CD4-positive, alpha-beta T cell treated with Interleukin-1 beta for 1 hour (primary cell): ENCODE results near the gene NETO1.

ENCODE experiments used
- DNase-seq, 2 donors: peaks; one replicate each; pipeline ENCODE4 v3.0.0-alpha.2; 2020 to 2022

NETO1 gene

GRCh38 chr18:72867746-72868584, at the start of gene NETO1:
NETO1 (minus strand) TSS chr18:72867987; CDS start chr18:72867291, 696 bp downstream.
- no peak for DNase-seq

- DNase-seq: no peak
These were observed 42.3 kb upstream of the NETO1 start for GRCh38 chr18:72910045-72910444.

- DNase-seq: no peak
These were observed 40.4 kb upstream of the NETO1 start for GRCh38 chr18:72908181-72908580.

- DNase-seq: no peak
These were observed 35.2 kb upstream of the NETO1 start for GRCh38 chr18:72903033-72903432.

- DNase-seq: no peak
These were observed 31.6 kb upstream of the NETO1 start for GRCh38 chr18:72899338-72899737.

GRCh38 chr18:72898870-72899269, 31.1 kb upstream of the NETO1 start:
- DNase-seq: no peak

GRCh38 chr18:72895548-72895947, 27.8 kb upstream of the NETO1 start:
- no peak for DNase-seq

- no peak for DNase-seq
These were observed 10.8 kb upstream of the NETO1 start for GRCh38 chr18:72878561-72878960.

- DNase-seq: no peak
These were observed 10.4 kb upstream of the NETO1 start for GRCh38 chr18:72878143-72878542.

GRCh38 chr18:72871091-72871490, 3.3 kb upstream of the NETO1 start:
- no peak for DNase-seq

- peak in 1 of 2 donors; percentile 36 for DNase-seq
These were observed 1.7 kb upstream of the NETO1 start for GRCh38 chr18:72869226-72870185.

- DNase-seq: no peak
These were observed 918 bp upstream of the NETO1 start for GRCh38 chr18:72868585-72869225.

GRCh38 chr18:72866901-72867745, 664 bp downstream of the NETO1 start:
- DNase-seq: no peak

- DNase-seq: no peak
These were observed 1.3 kb downstream of the NETO1 start for GRCh38 chr18:72866442-72866900.

- no peak for DNase-seq
These were observed 4.0 kb downstream of the NETO1 start for GRCh38 chr18:72863754-72864153.

GRCh38 chr18:72859088-72859487, 8.7 kb downstream of the NETO1 start:
- no peak for DNase-seq

GRCh38 chr18:72849671-72850070, 18.1 kb downstream of the NETO1 start:
- DNase-seq: no peak

- no peak for DNase-seq
These were observed 19.1 kb downstream of the NETO1 start for GRCh38 chr18:72848503-72849237.

- DNase-seq: no peak
These were observed 20.0 kb downstream of the NETO1 start for GRCh38 chr18:72847771-72848170.

- no peak for DNase-seq
These were observed 20.9 kb downstream of the NETO1 start for GRCh38 chr18:72846736-72847533.
